Motor neuron (in vitro differentiated cells): ENCODE data around the gene DNAH2. TPM values are rescaled to one million over a fixed set of nuclear protein-coding genes. Genes with fewer than 3 reads are reported as not detected.

Experiments
- ATAC-seq, 8 experiments: fragments of 200-7000 bp; cut with Tn5 transposase; replicated peaks in 6 of 8; 2 replicates each; pipeline ENCODE4 v1.8.0; 2021; ENCODE audit warnings: mild to moderate bottlenecking in 8 of 8, moderate library complexity in 8 of 8
- H3K27ac ChIP-seq, 2 donors: fragments of 250-450 bp; sonication (Bioruptor Pico); 2 replicates each; pipeline ENCODE4 v1.9.0; 2021; ENCODE audit warnings: antibody characterized with exemption in 2 of 2, mild to moderate bottlenecking in 2 of 2, moderate library complexity in 1 of 2
- H3K4me1 ChIP-seq, 2 donors: fragments of 250-450 bp; sonication (Bioruptor Pico); replicated peaks in 1 of 2; 2 replicates each; pipeline ENCODE4 v1.6.1; 2021; ENCODE audit warnings: antibody characterized with exemption in 2 of 2, mild to moderate bottlenecking in 2 of 2, moderate library complexity in 1 of 2
- H3K4me3 ChIP-seq, 5 donors: fragments of 250-450 bp; sonication (Bioruptor Pico); 2 replicates each; pipeline ENCODE4 v1.9.0; 2021; ENCODE audit warnings: antibody characterized with exemption in 5 of 5, mild to moderate bottlenecking in 5 of 5, moderate library complexity in 4 of 5
- WGBS, 10 experiments: fragments of 450-650 bp; shearing (Covaris generic); methylation state at CpG; one replicate each; pipeline ENCODE4 v1.0.0; 2022; 5-methylcytosine and 5-hydroxymethylcytosine counted together
- in situ Hi-C, 9 experiments: fragments of 400-800 bp; cut with MboI; loops; one replicate each; pipeline ENCODE4 v1.15.0; 2021; ENCODE audit warnings: low sequenced_read_pairs in 9 of 9, low pct_unique_long_range_greater_than_20kb in 2 of 9; ENCODE audit not compliant: unreplicated experiment in 9 of 9
- total RNA-seq, 8 experiments: library from RNA; unstranded; fragments of 300-600 nt; gene quantifications; 2 replicates each; pipeline versions ENCODE4 v1.2.3 to v1.2.4, GENCODE V29; 2022

The DNAH2 gene
- total RNA-seq, 8 experiments from 2014 or later, result 0.25 to 4.4 (median 0.65) TPM

DNA sequence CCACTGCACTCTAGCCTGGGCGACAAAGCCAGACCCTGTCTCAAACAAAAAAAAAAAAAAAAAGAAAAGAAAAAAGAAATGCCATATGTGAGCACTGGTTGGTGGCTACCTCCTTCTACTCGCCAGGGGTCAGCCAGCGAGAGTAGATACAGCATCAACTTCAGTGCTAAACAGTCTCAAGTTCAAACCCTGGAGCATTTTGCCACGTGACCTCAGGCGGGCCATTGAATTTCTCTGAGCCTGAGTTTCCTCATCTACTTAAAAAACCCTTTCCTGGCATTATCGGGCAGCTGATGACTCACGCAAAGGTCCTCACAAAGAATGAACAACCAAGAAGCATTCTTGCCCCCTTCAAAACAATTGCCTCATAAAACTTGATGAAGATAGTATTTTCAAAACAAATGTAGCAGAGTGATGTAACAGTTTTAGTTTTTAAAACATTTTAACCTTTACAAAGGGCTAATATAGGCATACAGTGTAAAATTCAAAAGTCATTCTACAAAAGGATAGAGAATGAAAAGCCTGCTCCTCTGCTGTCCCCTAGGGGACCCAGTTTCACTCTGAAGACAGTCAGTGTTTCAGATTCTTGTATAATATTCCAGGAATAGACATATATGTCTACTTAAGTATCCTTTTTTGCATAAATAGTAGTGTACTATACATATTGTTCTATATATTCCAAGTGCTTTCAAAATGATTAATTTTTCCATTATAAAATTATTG is 28.4 kb downstream of the DNAH2 start:
- no peak overlapping the region for H3K27ac ChIP-seq
- 12 to 70% (median 39%) methylated on average over 3 to 6 of the region's 7 CpGs for WGBS, 10 experiments
- ATAC-seq, result peak in 6 of 8 experiments; percentile 7 to 75 (median 36)
- in situ Hi-C loops, result loop anchor here in 1 of 9 experiments (25.0 kb wide), 1 partner anchor 241 kb away; no protein-coding TSS in a partner anchor
- H3K4me1 ChIP-seq, result no peaks in the 10 kb centered on the region
- H3K4me3 ChIP-seq, result no peak overlapping the region

DNA sequence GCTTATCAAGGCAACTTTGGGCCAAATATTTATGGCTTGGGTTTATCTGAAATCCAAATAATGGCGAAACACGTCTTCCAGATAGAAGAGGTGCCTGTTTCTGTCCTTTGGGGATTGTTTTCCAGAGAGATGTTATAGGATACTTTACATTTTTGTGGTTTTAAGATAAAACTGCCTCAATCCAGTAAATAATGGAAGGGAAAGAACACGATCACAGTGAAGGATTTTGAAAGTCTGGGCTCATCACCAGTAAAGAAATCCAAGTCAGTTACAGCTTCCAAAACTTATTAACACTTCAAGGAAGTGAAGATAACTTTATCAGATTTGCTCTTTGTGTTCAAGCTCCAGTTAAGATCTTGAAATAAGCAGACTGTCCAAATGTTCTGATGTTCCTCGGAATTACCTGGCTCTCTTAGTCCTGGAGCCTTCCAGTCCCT is 30.1 kb downstream of the DNAH2 start:
- no peak overlapping the region for H3K27ac ChIP-seq
- 0 to 80% (median 65%) methylated on average over 1 to 4 of the region's 4 CpGs; no CpG with 5 or more reads in 1 of the 10 experiments for WGBS, 10 experiments

DNA sequence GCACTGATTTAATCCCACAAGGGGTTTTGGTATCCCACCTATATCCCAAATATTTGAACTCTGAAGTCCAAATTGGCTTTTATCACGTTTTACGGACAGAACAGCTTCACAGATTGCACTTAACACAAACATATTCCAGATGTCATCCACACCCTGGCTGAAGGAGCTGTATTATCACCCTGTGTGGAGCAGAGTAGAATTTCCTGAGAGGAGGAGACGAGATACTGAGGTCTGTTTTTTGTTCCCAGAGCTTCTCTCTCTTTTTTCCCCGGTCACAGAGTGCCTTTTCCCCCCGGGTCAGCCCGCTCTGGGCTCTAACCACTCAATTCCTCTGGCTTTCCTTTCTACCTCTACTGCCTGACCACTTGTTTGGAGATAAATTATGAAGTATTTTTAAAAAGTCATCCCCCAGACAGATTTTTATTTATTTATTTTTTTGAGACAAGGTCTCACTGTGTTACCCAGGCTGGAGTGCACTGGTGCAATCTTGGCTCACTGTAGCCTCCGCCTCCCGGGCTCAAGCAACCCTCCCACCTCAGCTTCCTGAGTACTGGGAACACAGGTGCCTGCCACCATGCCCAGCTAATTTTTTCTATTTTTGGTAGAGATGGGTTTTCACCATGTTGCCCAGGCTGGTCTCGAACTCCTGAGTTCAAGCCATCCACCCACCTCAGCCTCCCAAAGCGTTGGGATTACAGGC is 30.7 kb downstream of the DNAH2 start:
- Histone ChIP-seq H3K4me1 (no peaks in the 10 kb centered on the region), H3K27ac (no peak overlapping the region), H3K4me3 (no peak overlapping the region)
- 30 to 100% (median 65%) methylated on average over 1 to 9 of the region's 10 CpGs for WGBS, 10 experiments
- ATAC-seq, result peak in 1 of 8 experiments; percentile 39
- in situ Hi-C loops, result loop anchor here in 1 of 9 experiments (25.0 kb wide), 1 partner anchor 239 kb away; no protein-coding TSS in a partner anchor

More for the DNA sequence above, 30.1 kb downstream of the DNAH2 start:
- in situ Hi-C loops, result loop anchor here in 1 of 9 experiments (25.0 kb wide), 1 partner anchor 240 kb away; no protein-coding TSS in a partner anchor
- Histone ChIP-seq H3K4me1 (no peaks in the 10 kb centered on the region), H3K4me3 (no peak overlapping the region)
- no peak for ATAC-seq

DNA sequence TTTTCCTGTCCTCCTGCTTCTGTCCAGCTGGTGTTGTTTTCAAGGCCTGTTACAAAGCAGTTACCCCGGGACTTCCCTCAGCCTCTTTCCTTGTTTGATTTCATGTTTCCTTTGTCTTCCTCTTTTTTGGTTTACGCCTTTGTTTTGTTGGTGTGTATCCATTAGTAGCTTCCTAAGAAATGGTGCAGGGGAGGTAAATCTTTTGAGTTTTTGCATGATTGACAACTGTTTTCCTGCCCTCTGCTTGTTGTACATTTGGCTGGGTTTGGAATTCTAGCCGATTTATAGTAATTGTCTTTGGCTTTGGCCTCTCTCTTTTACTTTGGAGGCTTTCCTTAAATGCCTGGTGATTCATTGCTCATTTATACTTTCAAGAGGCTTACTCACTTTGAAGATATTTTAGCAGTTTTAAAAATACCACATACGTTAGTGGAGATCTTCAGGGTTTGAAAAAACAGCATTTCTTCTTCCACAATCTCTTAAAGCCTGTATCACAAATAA is 32.8 kb downstream of the DNAH2 start:
- H3K27ac ChIP-seq, result no peak overlapping the region
- no peak overlapping the region for H3K4me3 ChIP-seq
- no peaks in the 10 kb centered on the region for H3K4me1 ChIP-seq
- no peak for ATAC-seq
- in situ Hi-C loops, result no loop called here
- 20 to 83% (median 70%) methylated on average over 3 to 4 of the region's 4 CpGs; no CpG with 5 or more reads in 1 of the 10 experiments for WGBS, 10 experiments

DNA sequence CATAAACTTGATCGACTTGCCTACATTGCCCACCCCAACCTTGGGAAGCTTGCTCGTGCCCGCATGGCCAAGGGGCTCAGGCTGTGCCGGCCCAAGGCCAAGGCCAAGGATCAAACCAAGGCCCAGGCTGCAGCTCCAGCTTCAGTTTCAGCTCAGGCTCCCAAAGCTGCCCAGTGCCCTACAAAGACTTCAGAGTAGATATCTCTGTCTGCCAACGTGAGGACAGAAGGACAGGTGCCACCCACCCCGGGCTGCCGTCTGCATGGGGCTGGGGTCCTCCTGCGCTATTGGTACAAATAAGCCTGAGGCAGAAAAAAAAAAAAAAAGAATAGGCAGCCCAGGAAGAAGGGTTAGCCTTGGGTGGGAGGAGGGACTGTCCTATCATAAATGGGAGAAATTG is 37.1 kb downstream of the DNAH2 start:
- no peak overlapping the region for H3K4me3 ChIP-seq
- in situ Hi-C loops, result no loop called here
- 73 to 100% (median 89%) methylated on average over 1 to 7 of the region's 8 CpGs; no CpG with 5 or more reads in 4 of the 10 experiments for WGBS, 10 experiments
- no peaks in the 10 kb centered on the region for H3K4me1 ChIP-seq
- H3K27ac ChIP-seq, result no peak overlapping the region
- no peak for ATAC-seq

DNA sequence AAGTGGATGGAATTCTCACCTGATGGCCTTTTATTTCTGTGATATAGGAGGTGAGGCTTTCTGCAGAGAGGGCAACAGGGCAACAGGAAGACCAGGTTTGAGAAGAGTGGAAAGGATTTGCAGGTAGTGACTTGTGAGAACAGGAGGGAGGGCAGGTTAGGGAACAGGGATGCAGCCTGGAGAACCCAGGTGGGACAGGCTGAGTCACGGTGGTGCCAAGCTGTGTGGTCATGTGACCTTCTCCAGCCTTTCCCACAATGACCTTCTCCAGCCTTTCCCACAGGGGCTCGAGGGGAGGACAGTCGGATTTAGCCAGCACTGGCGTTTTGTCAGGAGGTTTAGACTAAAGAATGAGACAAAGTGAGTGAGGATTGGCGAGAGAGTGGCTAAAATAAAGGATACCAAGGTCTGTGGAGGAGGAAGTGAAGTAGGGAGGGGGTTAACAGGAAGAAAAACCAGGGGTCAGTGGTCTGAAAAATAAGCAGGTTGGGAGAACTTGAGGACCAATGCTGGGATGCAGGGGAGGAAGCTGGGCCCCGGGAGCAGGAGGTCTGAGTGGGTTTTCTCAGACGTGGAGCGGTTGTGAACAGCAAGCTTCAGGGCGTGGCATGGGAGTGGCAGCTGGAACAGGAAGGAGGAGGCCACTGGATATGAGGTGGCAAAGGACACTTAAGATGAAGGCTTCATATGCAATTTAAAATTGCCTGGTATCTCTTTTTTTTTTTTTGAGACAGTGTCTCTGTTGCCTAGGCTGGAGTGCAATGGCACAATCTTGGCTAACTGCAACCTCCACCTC is 37.7 kb downstream of the DNAH2 start:
- Histone ChIP-seq H3K4me1 (no peaks in the 10 kb centered on the region), H3K4me3 (no peak overlapping the region), H3K27ac (no peak overlapping the region)
- no peak for ATAC-seq
- 43 to 82% (median 67%) methylated on average over 2 to 5 of the region's 9 CpGs; no CpG with 5 or more reads in 6 of the 10 experiments for WGBS, 10 experiments
- in situ Hi-C loops, result no loop called here

DNA sequence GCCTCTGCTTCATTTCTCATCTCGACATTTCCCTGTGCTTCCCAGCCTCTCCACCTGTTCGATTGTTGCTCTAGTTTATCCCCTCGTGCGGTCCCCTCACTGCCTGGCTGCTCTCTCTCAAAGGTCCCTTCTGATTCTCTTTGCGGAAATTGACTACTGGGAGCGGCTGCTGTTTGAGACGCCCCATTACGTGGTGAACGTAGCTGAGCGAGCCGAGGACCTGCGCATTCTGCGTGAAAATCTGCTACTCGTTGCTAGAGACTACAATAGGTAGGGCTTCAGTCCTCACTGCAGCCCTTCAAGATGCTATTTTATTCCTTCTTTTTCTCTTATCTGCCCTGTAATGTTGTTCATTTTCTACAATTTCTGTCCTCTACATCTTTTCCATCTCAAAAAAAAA is 39.4 kb downstream of the DNAH2 start:
- in situ Hi-C loops, result no loop called here
- Histone ChIP-seq H3K4me3 (no peak overlapping the region), H3K27ac (no peak overlapping the region), H3K4me1 (no peaks in the 10 kb centered on the region)
- no peak for ATAC-seq
- 60 to 100% (median 86%) methylated on average over 1 to 10 of the region's 14 CpGs; no CpG with 5 or more reads in 1 of the 10 experiments for WGBS, 10 experiments

DNA sequence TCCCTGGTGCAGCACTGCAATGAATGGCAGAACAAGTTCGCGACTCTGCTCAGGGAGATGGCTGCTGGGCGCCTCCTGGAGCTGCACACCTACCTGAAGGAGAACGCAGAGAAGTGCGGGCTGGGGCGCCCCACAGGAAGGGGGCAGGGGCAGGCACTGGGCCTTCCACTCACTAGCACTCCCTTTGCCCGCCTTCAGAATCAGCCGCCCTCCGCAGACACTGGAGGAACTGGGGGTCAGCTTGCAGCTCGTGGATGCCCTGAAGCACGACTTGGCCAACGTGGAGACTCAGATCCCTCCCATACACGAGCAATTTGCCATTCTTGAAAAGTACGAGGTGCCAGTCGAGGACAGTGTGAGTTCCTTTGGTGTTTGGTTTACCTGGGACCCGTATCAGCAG is 46.4 kb downstream of the DNAH2 start:
- Histone ChIP-seq H3K27ac (no peak overlapping the region), H3K4me3 (no peak overlapping the region), H3K4me1 (no peaks in the 10 kb centered on the region)
- ATAC-seq, result no peak
- WGBS, 10 experiments, result 60 to 85% (median 73%) methylated on average over 1 to 13 of the region's 16 CpGs; no CpG with 5 or more reads in 5 of the 10 experiments
- in situ Hi-C loops, result no loop called here

DNA sequence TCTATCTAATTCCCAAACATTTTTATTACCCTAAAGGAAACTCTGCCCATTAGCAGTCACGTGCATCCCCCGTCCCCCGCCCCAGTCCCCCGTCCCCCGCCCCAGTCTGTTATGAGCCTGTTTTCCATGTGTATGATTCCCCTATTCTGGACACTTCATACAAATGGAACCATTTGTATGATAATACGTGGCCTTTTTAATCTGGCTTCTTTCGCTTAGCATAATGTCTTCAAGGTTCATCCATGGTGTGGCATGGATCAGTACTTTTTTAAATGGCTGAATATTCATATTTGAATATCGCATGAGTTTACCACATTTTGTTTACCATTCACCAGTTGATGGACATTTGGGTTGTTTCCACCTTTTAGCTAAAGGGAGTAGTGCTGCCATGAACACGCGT is 49.5 kb downstream of the DNAH2 start:
- WGBS, 10 experiments, result 0 to 100% (median 79%) methylated on average over 1 to 5 of the region's 10 CpGs; no CpG with 5 or more reads in 1 of the 10 experiments
- no peak overlapping the region for H3K4me3 ChIP-seq
- no peak overlapping the region for H3K27ac ChIP-seq
- H3K4me1 ChIP-seq, result no peaks in the 10 kb centered on the region
- in situ Hi-C loops, result no loop called here
- peak in 4 of 8 experiments; percentile 19 to 91 (median 64) for ATAC-seq

DNA sequence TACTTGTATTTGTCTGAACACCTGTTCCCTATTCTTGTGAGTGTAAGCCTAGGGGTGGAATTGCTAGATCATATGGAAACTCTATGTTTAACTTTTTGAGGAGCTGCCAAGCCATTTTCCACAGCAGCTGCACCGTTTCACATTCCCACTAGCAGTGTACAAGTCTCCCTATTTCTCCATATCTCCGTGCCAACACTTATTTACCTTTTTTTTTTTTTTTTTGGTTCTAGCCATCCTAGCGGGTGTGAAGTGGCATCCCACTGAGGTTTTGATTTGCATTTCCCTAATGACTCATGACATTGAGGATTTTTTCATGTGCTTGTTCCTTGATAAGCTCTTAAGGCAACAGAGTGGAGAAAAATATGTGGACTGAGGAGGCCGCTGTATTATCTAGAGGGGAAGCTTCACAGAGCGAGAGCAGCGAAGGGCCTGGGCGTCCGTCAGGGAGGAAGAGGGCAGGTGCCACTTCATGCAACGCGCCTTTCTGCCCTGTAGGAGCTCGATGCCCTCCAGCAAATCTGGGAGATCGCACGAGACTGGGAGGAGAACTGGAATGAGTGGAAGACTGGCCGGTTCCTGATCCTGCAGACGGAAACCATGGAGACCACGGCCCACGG is 50.0 kb downstream of the DNAH2 start:
- peak in 5 of 8 experiments; percentile 27 to 66 (median 49) for ATAC-seq
- Histone ChIP-seq H3K4me1 (no peaks in the 10 kb centered on the region), H3K4me3 (no peak overlapping the region), H3K27ac (no peak overlapping the region)
- in situ Hi-C loops, result no loop called here
- WGBS, 10 experiments, result 26 to 87% (median 58%) methylated on average over 1 to 16 of the region's 17 CpGs; no CpG with 5 or more reads in 1 of the 10 experiments

DNA sequence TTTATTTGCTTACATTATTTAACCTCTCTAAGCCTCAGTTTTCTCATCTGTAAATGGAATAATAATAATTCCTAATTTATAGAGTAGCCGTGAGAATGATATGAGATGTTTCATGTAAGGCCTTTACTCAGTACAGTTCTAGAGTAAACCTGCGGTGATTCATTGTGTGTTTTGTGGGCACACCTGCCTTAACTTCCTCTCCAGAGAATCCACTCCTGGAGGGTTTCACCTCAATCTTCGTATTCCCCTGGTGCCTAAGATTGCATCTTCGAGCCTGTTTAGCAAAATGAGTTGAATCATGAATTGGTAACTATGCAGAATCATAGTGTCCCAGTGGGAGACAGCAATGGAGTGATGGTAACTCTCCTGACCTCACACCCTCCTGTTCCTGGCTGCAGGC is 52.3 kb downstream of the DNAH2 start:
- Histone ChIP-seq H3K4me1 (no peaks in the 10 kb centered on the region), H3K4me3 (no peak overlapping the region), H3K27ac (no peak overlapping the region)
- ATAC-seq, result no peak
- in situ Hi-C loops, result no loop called here
- WGBS, 10 experiments, result 45 to 85% (median 64%) methylated on average over 2 to 4 of the region's 4 CpGs; no CpG with 5 or more reads in 3 of the 10 experiments

DNA sequence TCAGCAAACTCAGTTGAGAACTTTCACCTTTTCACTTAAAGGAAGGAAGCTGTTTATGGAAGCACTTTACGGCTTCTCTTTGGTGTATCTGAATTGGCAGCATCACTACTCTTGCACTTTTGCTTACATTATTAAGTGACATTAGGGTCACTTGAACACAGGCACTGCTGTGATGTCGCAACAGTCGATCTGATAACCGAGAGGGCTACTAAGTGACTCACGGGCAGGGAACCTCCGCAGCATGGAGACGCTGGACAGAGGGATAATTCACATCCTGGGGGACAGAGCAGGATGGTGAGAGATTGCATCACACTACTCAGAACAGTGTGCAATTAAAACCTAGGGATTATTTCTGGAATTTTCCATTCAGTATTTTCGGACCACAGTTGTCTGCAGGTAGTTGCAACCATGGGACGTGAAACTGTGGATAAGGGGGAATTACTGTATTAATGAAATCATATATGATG is 56.5 kb downstream of the DNAH2 start:
- in situ Hi-C loops, result no loop called here
- no peaks in the 10 kb centered on the region for H3K4me1 ChIP-seq
- no peak overlapping the region for H3K4me3 ChIP-seq
- 30 to 100% (median 84%) methylated on average over 1 to 7 of the region's 9 CpGs; no CpG with 5 or more reads in 1 of the 10 experiments for WGBS, 10 experiments
- ATAC-seq, result peak in 3 of 8 experiments; percentile 35 to 48 (median 47)
- no peak overlapping the region for H3K27ac ChIP-seq
